HK-2 (cell line): Measurements from ENCODE around the gene AHCYL2.

ENCODE experiments used
- DNase-seq: peaks from one replicate; pipeline ENCODE4 v3.0.0-alpha.2; 2018; ENCODE audit not compliant: unreplicated experiment

Gene AHCYL2

GRCh38 chr7:129224251-129225205 is at the start of gene AHCYL2:
AHCYL2 (plus strand) TSS chr7:129225030.
- peak; percentile 99 for DNase-seq

DNA sequence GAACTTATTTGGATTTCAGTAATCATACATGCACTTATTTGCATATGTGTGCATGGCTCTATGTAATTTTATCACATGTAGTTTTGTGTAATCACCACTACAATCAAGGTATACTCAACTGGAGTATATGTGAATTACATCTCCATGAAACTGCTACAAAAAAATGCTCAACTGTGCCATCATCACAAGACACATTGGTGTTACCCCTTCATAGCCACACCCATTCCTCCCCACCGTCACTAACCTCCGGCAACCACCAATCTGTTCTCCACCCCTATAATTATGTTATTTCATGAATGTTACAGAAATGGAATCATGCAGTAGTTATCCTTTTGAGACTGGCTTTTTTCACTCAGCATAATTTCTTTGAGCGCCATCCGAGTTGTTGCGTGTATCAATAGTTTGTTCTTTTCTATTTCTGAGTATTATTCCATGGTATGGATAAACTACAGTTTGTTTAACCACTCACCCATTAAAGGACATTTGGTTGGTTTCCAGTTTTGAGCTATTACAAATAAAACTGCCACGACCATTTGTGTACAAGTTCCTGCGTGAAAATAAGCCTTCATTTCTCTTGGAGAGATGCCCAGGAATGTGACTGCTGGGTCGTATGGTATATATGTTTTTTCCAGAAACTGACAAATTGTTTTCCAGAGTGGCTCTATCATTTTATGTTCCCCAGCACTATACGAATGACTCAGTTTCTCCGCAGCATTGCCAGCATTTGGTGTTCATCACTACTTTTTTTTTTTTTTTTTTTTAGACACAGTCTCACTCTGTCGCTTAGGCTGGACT is 47.7 kb upstream of the AHCYL2 start:
- no peak for DNase-seq

- DNase-seq: no peak
Observed at GRCh38 chr7:129184981-129185670, 39.7 kb upstream of the AHCYL2 start.

DNA sequence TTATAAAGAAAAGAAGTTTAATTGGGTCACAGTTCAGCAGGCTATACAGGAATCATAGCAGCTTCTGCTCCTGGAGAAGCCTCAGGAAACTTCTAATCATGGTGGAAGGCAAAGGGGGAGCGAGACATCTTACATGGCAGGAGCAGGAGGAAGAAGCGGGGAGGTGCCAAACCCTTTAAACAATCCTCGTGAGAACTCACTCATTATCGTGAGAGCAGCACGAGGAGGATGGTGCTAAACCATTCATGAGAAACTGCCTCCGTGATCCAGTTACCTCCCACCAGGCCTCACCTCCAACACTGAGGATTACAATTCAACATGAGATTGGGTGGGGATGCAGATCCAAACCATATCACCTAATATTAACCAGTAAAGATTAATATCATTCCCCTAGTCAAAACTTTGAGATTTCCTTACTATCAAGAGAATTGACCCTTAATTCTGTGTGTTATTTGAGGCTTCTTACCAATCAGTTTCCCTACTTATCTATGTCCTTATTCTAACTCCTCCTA is 38.0 kb upstream of the AHCYL2 start:
- no peak for DNase-seq

DNA sequence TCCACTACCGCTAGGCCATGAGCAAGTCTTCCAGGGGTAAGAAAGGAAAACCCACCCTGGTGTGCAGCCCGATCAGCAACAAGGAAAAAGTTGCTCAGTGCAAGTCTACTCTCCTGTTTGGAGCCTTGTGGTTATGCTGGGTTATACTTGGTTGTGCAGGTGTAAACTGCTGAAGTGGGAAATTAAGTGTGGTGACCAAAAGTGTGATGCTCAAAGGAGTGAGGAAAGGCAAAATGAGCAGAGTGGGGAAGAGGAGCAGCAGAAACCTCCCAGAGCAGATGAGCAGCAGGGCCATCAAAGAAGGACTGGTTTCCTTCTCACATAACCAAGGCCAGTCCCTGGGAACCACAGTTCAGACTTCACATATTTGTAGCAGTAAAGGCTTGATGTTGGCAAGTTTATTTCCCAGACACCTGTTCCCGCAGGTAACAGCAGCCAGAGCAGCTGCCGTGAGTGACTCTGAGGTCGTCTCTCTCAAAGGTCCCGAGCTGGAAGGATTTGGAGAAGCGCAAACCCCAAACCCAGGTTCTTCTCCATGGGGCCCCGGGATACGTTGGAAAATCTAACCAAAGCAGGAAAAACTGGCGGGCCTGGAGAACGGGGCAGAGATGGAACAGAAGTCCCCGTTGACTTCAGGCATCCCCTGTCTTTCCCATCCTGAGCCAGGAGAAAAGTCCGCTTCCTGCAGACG is 37.0 kb upstream of the AHCYL2 start:
- DNase-seq: no peak

DNA sequence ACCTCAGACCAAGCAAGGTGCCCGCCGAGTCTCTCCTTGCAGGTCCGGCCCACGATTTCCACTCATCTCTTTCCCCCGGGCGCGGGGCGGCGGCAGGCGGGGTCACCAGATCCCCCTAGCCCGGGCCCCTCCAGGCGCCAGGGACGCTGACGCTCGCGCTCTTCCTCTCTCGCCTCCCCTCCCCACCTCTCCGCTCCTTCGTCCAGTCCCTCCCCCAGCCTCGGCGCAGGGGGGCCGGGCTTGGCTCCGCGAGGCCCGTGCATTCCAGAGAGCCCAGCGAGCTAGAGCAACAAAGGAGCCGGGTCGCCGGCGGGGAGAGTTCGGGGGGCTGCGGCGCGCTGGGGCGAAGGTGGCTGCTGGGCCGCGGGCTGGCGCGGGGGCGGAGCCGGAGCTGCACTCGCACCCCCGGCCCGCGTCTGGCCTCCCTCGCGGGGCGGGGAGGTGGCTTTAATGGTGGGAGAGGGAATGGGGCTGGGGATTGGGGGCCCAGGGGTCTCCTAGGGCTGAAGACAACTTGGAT is 36.4 kb upstream of the AHCYL2 start, which contains the start of gene SMO:
TSS of gene SMO (plus strand) at position 262 of the 520 bp plus-strand sequence. CDS start 519 bp downstream, outside the sequence.
- DNase-seq: no peak

DNA sequence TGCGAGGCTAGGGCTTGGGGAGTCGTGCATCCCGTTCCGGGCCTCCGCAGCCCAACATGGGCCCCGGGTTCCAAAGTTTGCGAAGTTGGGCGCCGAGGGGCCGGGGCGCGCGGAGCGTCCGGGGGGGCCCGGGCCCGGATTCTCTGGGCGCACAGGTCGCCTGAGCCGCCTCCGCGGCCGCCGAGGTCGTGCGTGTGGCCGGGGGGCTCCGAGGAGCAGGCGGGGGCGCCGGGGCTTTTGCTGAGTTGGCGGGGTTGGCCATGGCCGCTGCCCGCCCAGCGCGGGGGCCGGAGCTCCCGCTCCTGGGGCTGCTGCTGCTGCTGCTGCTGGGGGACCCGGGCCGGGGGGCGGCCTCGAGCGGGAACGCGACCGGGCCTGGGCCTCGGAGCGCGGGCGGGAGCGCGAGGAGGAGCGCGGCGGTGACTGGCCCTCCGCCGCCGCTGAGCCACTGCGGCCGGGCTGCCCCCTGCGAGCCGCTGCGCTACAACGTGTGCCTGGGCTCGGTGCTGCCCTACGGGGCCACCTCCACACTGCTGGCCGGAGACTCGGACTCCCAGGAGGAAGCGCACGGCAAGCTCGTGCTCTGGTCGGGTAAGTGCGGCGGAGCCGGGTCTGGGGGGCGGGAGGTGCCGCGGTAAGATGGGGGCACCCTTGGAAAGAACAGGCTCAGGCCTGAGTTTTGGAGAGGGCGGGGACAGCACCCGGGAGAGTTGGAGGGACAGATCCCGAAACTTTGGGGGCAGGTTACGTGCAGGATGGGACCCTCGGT is 35.8 kb upstream of the AHCYL2 start:
- DNase-seq: peak; percentile 22

- DNase-seq: no peak
Observed at GRCh38 chr7:129189661-129190310, 35.0 kb upstream of the AHCYL2 start.

DNA sequence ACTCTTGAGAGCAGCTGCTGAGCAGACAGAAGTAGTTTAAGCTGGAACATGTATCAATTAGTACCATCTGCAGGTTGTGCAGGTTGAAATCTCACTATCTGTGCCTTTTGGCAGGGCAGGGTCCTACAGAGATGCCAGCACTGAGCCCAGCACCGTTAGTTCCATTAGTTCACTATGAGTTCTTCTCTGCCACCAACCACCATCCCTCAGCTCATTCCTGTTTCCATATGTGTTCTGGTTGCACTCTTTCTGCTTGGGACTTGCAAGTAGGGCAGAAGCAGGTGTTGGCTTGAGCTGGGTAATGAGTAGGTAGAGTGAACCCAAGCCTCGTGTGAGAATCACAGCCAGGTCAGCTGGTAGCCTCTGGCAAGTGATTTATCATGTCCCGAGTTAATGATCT is 33.6 kb upstream of the AHCYL2 start:
- no peak for DNase-seq

DNA sequence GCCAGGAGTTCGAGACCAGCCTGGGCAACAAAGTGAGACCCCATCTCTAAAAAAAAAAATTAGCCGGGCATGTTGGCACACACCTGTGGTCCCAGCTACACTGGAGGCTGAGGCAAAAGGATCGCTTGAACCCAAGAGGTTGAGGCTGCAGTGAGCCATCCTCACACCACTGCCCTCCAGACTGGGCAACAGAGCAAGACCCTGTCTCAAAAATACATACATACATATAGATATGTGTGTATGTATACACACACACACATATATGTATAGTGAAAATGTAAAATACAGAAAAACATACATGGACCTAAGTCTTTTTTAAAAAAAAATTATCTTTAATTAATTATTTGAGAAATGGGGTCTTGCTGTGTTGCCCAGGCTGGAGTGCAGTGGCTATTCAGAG is 30.9 kb upstream of the AHCYL2 start:
- DNase-seq: no peak

- no peak for DNase-seq
Observed at GRCh38 chr7:129197771-129198170, 27.1 kb upstream of the AHCYL2 start.

DNA sequence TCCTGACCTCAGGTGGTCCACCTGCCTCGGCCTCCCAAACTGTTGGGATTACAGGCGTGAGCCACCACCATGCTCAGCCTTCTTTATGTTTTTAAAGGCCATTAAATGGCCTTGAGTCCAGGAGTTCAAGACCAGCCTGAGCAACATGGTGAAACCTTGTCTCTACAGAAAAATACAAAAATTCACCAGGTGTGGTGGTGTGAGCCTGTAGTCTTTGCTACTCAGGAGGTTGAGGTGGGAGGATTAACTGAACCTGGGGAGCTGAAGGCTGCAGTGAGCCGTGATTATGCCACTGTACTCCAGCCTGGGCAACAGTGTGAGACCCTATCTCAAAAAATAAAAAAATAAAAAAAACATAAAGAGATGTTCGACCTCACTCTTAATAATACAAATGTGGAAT is 25.4 kb upstream of the AHCYL2 start:
- no peak for DNase-seq

DNA sequence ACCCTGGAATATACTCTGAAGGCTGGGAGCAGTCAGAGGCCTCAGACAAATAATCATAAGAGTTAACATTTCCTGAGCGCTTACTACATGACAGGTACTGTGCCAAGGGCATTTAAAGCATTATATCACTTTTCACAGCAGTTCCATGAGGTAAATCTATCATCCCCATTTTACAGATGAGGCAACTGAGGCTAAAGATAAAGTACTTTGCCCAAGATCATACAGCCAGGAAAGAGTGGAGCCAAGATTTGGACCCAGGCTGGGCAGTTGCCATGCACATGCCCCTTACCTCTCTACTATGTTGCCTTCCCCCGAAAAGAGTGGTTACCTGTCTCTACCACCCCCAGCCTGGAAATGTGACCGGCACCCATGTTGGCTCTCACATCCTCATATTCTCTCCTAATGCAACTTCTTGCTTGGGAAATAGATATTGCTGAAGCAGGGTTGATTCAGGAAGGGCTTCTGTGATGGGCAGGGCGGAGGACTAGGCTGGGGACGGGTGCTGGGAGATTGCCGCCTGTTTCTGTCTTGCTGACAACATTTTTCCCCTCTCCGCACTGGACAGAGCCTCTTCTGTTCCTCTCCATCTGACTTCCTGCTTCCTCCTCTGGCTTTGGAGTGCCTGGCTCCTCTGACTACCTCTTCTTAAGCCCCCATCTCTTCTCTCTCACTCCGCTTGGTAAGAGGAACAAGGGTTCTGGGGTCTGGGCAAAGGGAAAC is 22.6 kb upstream of the AHCYL2 start:
- DNase-seq: no peak

DNA sequence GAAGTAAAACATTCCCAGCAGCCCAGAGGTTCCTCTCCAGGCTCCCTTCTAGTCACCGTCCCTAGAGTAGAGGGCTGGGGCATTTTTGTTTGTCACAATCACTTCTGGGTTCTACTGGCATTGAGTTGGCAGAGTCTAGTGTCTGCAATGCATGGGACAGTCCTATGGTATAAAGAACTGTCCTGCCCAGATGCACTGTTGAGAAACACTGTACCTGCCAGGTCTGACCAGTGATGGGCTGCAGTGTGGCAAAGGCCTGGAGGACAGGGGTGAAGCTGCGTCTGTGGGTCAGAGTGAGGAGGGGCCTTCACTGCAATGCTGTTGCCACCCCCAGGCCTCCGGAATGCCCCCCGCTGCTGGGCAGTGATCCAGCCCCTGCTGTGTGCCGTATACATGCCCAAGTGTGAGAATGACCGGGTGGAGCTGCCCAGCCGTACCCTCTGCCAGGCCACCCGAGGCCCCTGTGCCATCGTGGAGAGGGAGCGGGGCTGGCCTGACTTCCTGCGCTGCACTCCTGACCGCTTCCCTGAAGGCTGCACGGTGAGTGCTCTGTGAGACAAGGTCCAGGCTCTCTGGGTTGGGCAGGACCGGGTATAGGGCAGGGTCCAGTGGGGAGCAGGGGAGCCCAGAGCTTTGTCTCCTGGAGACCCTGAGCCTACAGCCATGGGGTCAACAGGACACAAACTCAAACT is 21.6 kb upstream of the AHCYL2 start:
- no peak for DNase-seq

DNA sequence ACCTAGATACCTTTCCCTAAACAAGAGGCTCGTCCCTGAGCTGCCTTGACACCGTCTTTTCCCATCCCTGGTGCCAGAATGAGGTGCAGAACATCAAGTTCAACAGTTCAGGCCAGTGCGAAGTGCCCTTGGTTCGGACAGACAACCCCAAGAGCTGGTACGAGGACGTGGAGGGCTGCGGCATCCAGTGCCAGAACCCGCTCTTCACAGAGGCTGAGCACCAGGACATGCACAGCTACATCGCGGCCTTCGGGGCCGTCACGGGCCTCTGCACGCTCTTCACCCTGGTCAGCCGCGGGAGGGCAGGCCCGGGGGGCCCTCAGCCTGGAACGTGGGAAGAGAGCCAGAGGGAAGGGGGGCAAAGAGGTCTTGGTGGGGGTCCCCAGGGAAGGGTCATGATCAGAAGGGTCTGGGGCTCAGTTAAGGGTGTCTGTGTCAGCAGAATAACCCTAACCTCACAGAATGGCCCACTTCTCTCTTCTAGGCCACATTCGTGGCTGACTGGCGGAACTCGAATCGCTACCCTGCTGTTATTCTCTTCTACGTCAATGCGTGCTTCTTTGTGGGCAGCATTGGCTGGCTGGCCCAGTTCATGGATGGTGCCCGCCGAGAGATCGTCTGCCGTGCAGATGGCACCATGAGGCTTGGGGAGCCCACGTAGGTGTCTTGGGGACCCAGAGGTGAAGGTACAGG is 19.6 kb upstream of the AHCYL2 start:
- DNase-seq: no peak

GRCh38 chr7:129205987-129206785 is 18.6 kb upstream of the AHCYL2 start:
- no peak for DNase-seq

- no peak for DNase-seq
Observed at GRCh38 chr7:129208667-129209066, 16.2 kb upstream of the AHCYL2 start.
